Measurements from ENCODE around the gene NECTIN4. TPM values are rescaled to one million over a fixed set of nuclear protein-coding genes. Genes with fewer than 3 reads are reported as not detected.
"Not testable (repeated sequence)": the region's sequence is repeated elsewhere in the genome, so short reads cannot be mapped to it uniquely, and the experiment has no call there.

The NECTIN4 gene
- total and polyA plus RNA-seq, 10 of the 15 experiments (the other 5 are each of a cell fraction or from before 2014, with no cell fraction given), result 2.8 to 8.7 (median 3.7) TPM

- H2AFZ ChIP-seq (ENCODE audit: control insufficient read depth, low read depth, low read length); H3K27me3 ChIP-seq (replicated peaks in 1 of 2; ENCODE audit: control insufficient read depth in 2 of 2, insufficient read depth in 2 of 2, low read length in 1 of 2); H3K9ac ChIP-seq (ENCODE audit: control insufficient read depth, insufficient read depth, low read length); DNase-seq (ENCODE audit: low read depth, low spot score); H3K9me3 ChIP-seq (replicated peaks; ENCODE audit: control insufficient read depth, insufficient read depth, low read length); in situ Hi-C loops (cut with MboI); H3K27ac ChIP-seq (ENCODE audit: control insufficient read depth, insufficient read depth); BruUV-seq (replicated peaks); H3K36me3 ChIP-seq (ENCODE audit: control insufficient read depth in 2 of 2, insufficient read depth in 2 of 2, low read length in 1 of 2); intact Hi-C loops (cut with micrococcal nuclease; ENCODE audit: unreplicated experiment); ATAC-seq; FAIRE-seq; H3K4me3 ChIP-seq: not testable (repeated sequence)
- peak overlapping the region; percentile 71 for H3K4me2 ChIP-seq (ENCODE audit: control insufficient read depth, insufficient read depth)
- CTCF ChIA-PET, result interaction anchor here (1.0 to 8.6 kb wide), 4 partner anchors 19 to 69 kb away, joined by 4 to 111 read pairs (median 45); partner anchors contain the start of genes KLHDC9 and TSTD1
- WGBS (ENCODE audit: insufficient coverage, insufficient replicate concordance, low lambda C conversion rate, missing lambda C conversion rate), result 96% methylated on average over 7 of the region's 7 CpGs
- POLR2A ChIA-PET, result interaction anchor here (1.4 to 6.8 kb wide), 3 partner anchors 16 to 44 kb away, joined by 3 to 139 read pairs (median 7); partner anchors contain the start of genes F11R and USF1
- SMC1A ChIA-PET (ENCODE audit: uncharacterized antibody, unreplicated experiment), result interaction anchor here (0.5 to 9.0 kb wide), 3 partner anchors 19 to 31 kb away, joined by 3 to 134 read pairs (median 8); partner anchors contain the start of gene USF1
- H4K20me1 ChIP-seq (ENCODE audit: control insufficient read depth, insufficient read depth), result peaks cover 11% of the 10 kb centered on the region; the same call in 1 of the 2 replicates
- peaks cover 70% of the 10 kb centered on the region for H3K79me2 ChIP-seq (ENCODE audit: control insufficient read depth, insufficient read depth, low read length)
- peaks cover 24% of the 10 kb centered on the region for H3K4me1 ChIP-seq (ENCODE audit: control insufficient read depth, insufficient read depth, low read length)
- RAD21 ChIA-PET (ENCODE audit: unreplicated experiment), result interaction anchor here (1.0 to 7.1 kb wide), 3 partner anchors 20 to 68 kb away, joined by 3 to 107 read pairs (median 5); partner anchors contain the start of gene USF1
Observed at GRCh38 chr1:161065681-161066080, 23.7 kb downstream of the NECTIN4 start.

GRCh38 chr1:161063936-161064335 is 25.4 kb downstream of the NECTIN4 start:
- in situ Hi-C loops (cut with MboI); ATAC-seq; BruUV-seq (replicated peaks); H2AFZ ChIP-seq (ENCODE audit: control insufficient read depth, low read depth, low read length); intact Hi-C loops (cut with micrococcal nuclease; ENCODE audit: unreplicated experiment); H3K27ac ChIP-seq (ENCODE audit: control insufficient read depth, insufficient read depth); H3K4me3 ChIP-seq; H3K36me3 ChIP-seq (ENCODE audit: control insufficient read depth in 2 of 2, insufficient read depth in 2 of 2, low read length in 1 of 2); DNase-seq (ENCODE audit: low read depth, low spot score); H3K9ac ChIP-seq (ENCODE audit: control insufficient read depth, insufficient read depth, low read length); H3K4me2 ChIP-seq (ENCODE audit: control insufficient read depth, insufficient read depth); H3K27me3 ChIP-seq (replicated peaks in 1 of 2; ENCODE audit: control insufficient read depth in 2 of 2, insufficient read depth in 2 of 2, low read length in 1 of 2); H3K9me3 ChIP-seq (replicated peaks; ENCODE audit: control insufficient read depth, insufficient read depth, low read length); FAIRE-seq: not testable (repeated sequence)
- SMC1A ChIA-PET (ENCODE audit: uncharacterized antibody, unreplicated experiment), result interaction anchor here (0.9 to 9.0 kb wide), 3 partner anchors 17 to 209 kb away, joined by 6 to 134 read pairs (median 8); partner anchors contain the start of gene USF1
- RAD21 ChIA-PET (ENCODE audit: unreplicated experiment), result interaction anchor here (1.5 to 7.1 kb wide), 2 partner anchors 18 to 45 kb away, joined by 4 to 107 read pairs; partner anchors contain the start of gene USF1
- Histone ChIP-seq H3K4me1 (ENCODE audit: control insufficient read depth, insufficient read depth, low read length) (peaks cover 17% of the 10 kb centered on the region), H4K20me1 (ENCODE audit: control insufficient read depth, insufficient read depth) (peaks cover 11% of the 10 kb centered on the region; the same call in 1 of the 2 replicates), H3K79me2 (ENCODE audit: control insufficient read depth, insufficient read depth, low read length) (peaks cover 66% of the 10 kb centered on the region)
- POLR2A ChIA-PET, result interaction anchor here (1.5 kb wide), 1 partner anchor 55 kb away, joined by 4 read pairs; no protein-coding TSS in a partner anchor
- WGBS (ENCODE audit: insufficient coverage, insufficient replicate concordance, low lambda C conversion rate, missing lambda C conversion rate), result 46% methylated on average over 6 of the region's 6 CpGs
- CTCF ChIA-PET, result interaction anchor here (0.7 to 8.6 kb wide), 2 partner anchors 24 to 75 kb away, joined by 3 to 84 read pairs; partner anchors contain the start of gene TSTD1

Measured in GM12878 (cell line).